ENCODE data around the gene RGS12.

Gene RGS12

GRCh38 chr4:3342182-3342854 lies 49.5 kb downstream of the RGS12 start:
- TF ChIP-seq, protein P1, sequence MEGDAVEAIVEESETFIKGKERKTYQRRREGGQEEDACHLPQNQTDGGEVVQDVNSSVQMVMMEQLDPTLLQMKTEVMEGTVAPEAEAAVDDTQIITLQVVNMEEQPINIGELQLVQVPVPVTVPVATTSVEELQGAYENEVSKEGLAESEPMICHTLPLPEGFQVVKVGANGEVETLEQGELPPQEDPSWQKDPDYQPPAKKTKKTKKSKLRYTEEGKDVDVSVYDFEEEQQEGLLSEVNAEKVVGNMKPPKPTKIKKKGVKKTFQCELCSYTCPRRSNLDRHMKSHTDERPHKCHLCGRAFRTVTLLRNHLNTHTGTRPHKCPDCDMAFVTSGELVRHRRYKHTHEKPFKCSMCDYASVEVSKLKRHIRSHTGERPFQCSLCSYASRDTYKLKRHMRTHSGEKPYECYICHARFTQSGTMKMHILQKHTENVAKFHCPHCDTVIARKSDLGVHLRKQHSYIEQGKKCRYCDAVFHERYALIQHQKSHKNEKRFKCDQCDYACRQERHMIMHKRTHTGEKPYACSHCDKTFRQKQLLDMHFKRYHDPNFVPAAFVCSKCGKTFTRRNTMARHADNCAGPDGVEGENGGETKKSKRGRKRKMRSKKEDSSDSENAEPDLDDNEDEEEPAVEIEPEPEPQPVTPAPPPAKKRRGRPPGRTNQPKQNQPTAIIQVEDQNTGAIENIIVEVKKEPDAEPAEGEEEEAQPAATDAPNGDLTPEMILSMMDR (IDR thresholded peaks at IDR 0.05; ENCODE audit: insufficient read depth, low read depth, low read length, missing control alignments) = no peak
- H3K4me3 ChIP-seq (ENCODE audit: low read depth, low read length) = no peak overlapping the region
- no peak for DNase-seq (ENCODE audit: low read depth)

Data from GM12865 (cell line).